Activated CD8-positive, alpha-beta memory T cell treated with anti-CD3 and anti-CD28 coated beads for 48 hours (primary cell): ENCODE results near the gene ARPC4.
"Not testable (repeated sequence)": the region's sequence is repeated elsewhere in the genome, so short reads cannot be mapped to it uniquely, and the experiment has no call there.

Experiments
- DNase-seq, 3 experiments: peaks; one replicate each; pipeline ENCODE4 v3.0.0-alpha.2; 2020; ENCODE audit warnings: low read depth in 2 of 3, low spot score in 2 of 3

Gene ARPC4

GRCh38 chr3:9851926-9852325 lies 59.0 kb downstream of the ARPC4 start:
- DNase-seq, result not testable (repeated sequence)

GRCh38 chr3:9852528-9852927 lies 59.6 kb downstream of the ARPC4 start:
- DNase-seq, result no peak

- not testable (repeated sequence) for DNase-seq
These were observed 61.5 kb downstream of the ARPC4 start for GRCh38 chr3:9854291-9854940.

- DNase-seq, result no peak
These were observed 62.7 kb downstream of the ARPC4 start for GRCh38 chr3:9855594-9855993.
